Measurements from ENCODE around the gene GNG14. TPM values are rescaled to one million over a fixed set of nuclear protein-coding genes. Genes with fewer than 3 reads are reported as not detected.
"Not testable (repeated sequence)": the region's sequence is repeated elsewhere in the genome, so short reads cannot be mapped to it uniquely, and the experiment has no call there.

GNG14 gene
- total and polyA plus RNA-seq, 2 donors (not counting 1 experiment from before 2014, with no cell fraction given): not detected

GRCh38 chr19:12711187-12711586, 23.4 kb downstream of the GNG14 start:
- Histone ChIP-seq H3K27ac (ENCODE audit: insufficient read depth, low read length) (no peak overlapping the region), H3K4me3 (replicated peaks in 1 of 4; ENCODE audit: control extremely low read depth in 1 of 4, insufficient read depth in 1 of 4, low read depth in 3 of 4, low read length in 4 of 4) (no peak overlapping the region), H3K4me2 (ENCODE audit: extremely low read depth, insufficient read depth, low read length) (no peak overlapping the region), H4K20me1 (ENCODE audit: control insufficient read depth, extremely low read depth, insufficient read depth, low read length) (no peaks in the 10 kb centered on the region), H2AFZ (ENCODE audit: low read length) (no peak overlapping the region), H3K9ac (ENCODE audit: insufficient read depth, low read length) (no peak overlapping the region), H3K9me3 (ENCODE audit: control insufficient read depth, insufficient read depth, low read depth, low read length) (no peaks in the 10 kb centered on the region), H3K79me2 (ENCODE audit: control insufficient read depth, insufficient read depth, low read length) (peaks cover 9% of the 10 kb centered on the region), H3K27me3 (ENCODE audit: control insufficient read depth, insufficient read depth, low read length) (no peaks in the 10 kb centered on the region), H3K36me3 (ENCODE audit: control insufficient read depth, insufficient read depth, low read length) (peaks cover 38% of the 10 kb centered on the region), H3K4me1 (ENCODE audit: control insufficient read depth, extremely low read depth, insufficient read depth, low read length) (no peaks in the 10 kb centered on the region)
- no peak for TF ChIP-seq CTCF (conservative IDR thresholded peaks at IDR 0.05 in 1 of 2, IDR thresholded peaks at IDR 0.05 in 1 of 2; ENCODE audit: low read depth in 1 of 2, low read length in 2 of 2)
- TF ChIP-seq EZH2 (IDR thresholded peaks at IDR 0.05; ENCODE audit: low read length, missing control alignments): no peak
- no peak for DNase-seq (ENCODE audit: low read depth in 2 of 2)

DNA sequence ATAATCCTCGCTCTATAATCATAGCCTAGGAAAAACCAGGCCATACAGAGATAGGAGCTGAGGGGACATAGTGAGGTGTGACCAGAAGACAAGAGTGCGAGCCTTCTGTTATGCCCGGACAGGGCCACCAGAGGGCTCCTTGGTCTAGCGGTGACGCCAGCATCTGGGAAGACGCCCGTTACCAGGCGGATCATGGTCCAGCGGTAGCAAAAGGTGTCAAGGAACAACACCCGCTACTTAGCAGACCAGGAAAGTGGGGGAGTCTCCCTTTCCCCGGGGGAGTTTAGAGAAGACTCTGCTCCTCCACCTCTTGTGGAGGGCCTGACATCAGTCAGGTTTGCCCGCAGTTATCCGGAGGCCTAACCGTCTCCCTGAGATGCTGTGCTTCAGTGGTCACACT, 24.3 kb downstream of the GNG14 start:
- H3K4me2 ChIP-seq (ENCODE audit: extremely low read depth, insufficient read depth, low read length); H2AFZ ChIP-seq (ENCODE audit: low read length); H3K9me3 ChIP-seq (ENCODE audit: control insufficient read depth, insufficient read depth, low read depth, low read length): not testable (repeated sequence)

GRCh38 chr19:12713304-12713703, 25.5 kb downstream of the GNG14 start:
- Histone ChIP-seq H3K79me2 (ENCODE audit: control insufficient read depth, insufficient read depth, low read length) (peaks cover 24% of the 10 kb centered on the region), H3K36me3 (ENCODE audit: control insufficient read depth, insufficient read depth, low read length) (peaks cover 35% of the 10 kb centered on the region)
- not testable (repeated sequence) for H3K27me3 ChIP-seq (ENCODE audit: control insufficient read depth, insufficient read depth, low read length); H3K4me1 ChIP-seq (ENCODE audit: control insufficient read depth, extremely low read depth, insufficient read depth, low read length); H3K9ac ChIP-seq (ENCODE audit: insufficient read depth, low read length); H3K9me3 ChIP-seq (ENCODE audit: control insufficient read depth, insufficient read depth, low read depth, low read length); H3K4me3 ChIP-seq (replicated peaks in 1 of 4; ENCODE audit: control extremely low read depth in 1 of 4, insufficient read depth in 1 of 4, low read depth in 3 of 4, low read length in 4 of 4); H4K20me1 ChIP-seq (ENCODE audit: control insufficient read depth, extremely low read depth, insufficient read depth, low read length); H3K4me2 ChIP-seq (ENCODE audit: extremely low read depth, insufficient read depth, low read length); DNase-seq (ENCODE audit: low read depth in 2 of 2); H3K27ac ChIP-seq (ENCODE audit: insufficient read depth, low read length); H2AFZ ChIP-seq (ENCODE audit: low read length)

More for the DNA sequence above, 24.3 kb downstream of the GNG14 start:
- H3K27me3 ChIP-seq (ENCODE audit: control insufficient read depth, insufficient read depth, low read length); H3K4me1 ChIP-seq (ENCODE audit: control insufficient read depth, extremely low read depth, insufficient read depth, low read length); H3K4me3 ChIP-seq (replicated peaks in 1 of 4; ENCODE audit: control extremely low read depth in 1 of 4, insufficient read depth in 1 of 4, low read depth in 3 of 4, low read length in 4 of 4); H4K20me1 ChIP-seq (ENCODE audit: control insufficient read depth, extremely low read depth, insufficient read depth, low read length); H3K27ac ChIP-seq (ENCODE audit: insufficient read depth, low read length); DNase-seq (ENCODE audit: low read depth in 2 of 2); H3K9ac ChIP-seq (ENCODE audit: insufficient read depth, low read length): not testable (repeated sequence)
- H3K79me2 ChIP-seq (ENCODE audit: control insufficient read depth, insufficient read depth, low read length): peaks cover 14% of the 10 kb centered on the region
- H3K36me3 ChIP-seq (ENCODE audit: control insufficient read depth, insufficient read depth, low read length): peaks cover 35% of the 10 kb centered on the region

- no peak overlapping the region for H2AFZ ChIP-seq (ENCODE audit: low read length)
- H4K20me1 ChIP-seq (ENCODE audit: control insufficient read depth, extremely low read depth, insufficient read depth, low read length): no peaks in the 10 kb centered on the region
- H3K27me3 ChIP-seq (ENCODE audit: control insufficient read depth, insufficient read depth, low read length): no peaks in the 10 kb centered on the region
- peaks cover 6% of the 10 kb centered on the region for H3K4me1 ChIP-seq (ENCODE audit: control insufficient read depth, extremely low read depth, insufficient read depth, low read length)
- no peak for DNase-seq (ENCODE audit: low read depth in 2 of 2)
- H3K36me3 ChIP-seq (ENCODE audit: control insufficient read depth, insufficient read depth, low read length): peaks cover 38% of the 10 kb centered on the region
- no peak overlapping the region for H3K9ac ChIP-seq (ENCODE audit: insufficient read depth, low read length)
- no peak overlapping the region for H3K4me3 ChIP-seq (replicated peaks in 1 of 4; ENCODE audit: control extremely low read depth in 1 of 4, insufficient read depth in 1 of 4, low read depth in 3 of 4, low read length in 4 of 4)
- H3K27ac ChIP-seq (ENCODE audit: insufficient read depth, low read length): no peak overlapping the region
- TF ChIP-seq CTCF (conservative IDR thresholded peaks at IDR 0.05 in 1 of 2, IDR thresholded peaks at IDR 0.05 in 1 of 2; ENCODE audit: low read depth in 1 of 2, low read length in 2 of 2): no peak
- TF ChIP-seq EZH2 (IDR thresholded peaks at IDR 0.05; ENCODE audit: low read length, missing control alignments): no peak
- H3K9me3 ChIP-seq (ENCODE audit: control insufficient read depth, insufficient read depth, low read depth, low read length): no peaks in the 10 kb centered on the region
- no peak overlapping the region for H3K4me2 ChIP-seq (ENCODE audit: extremely low read depth, insufficient read depth, low read length)
- H3K79me2 ChIP-seq (ENCODE audit: control insufficient read depth, insufficient read depth, low read length): peaks cover 42% of the 10 kb centered on the region
Measured at GRCh38 chr19:12715102-12715501, 27.3 kb downstream of the GNG14 start.

Data from fibroblast of lung (primary cell).